ENCODE results near the gene NARF. TPM values are rescaled to one million over a fixed set of nuclear protein-coding genes. Genes with fewer than 3 reads are reported as not detected.

Gene NARF
- total and polyA plus RNA-seq, 4 donors: 34.4 to 162 (median 60.9) TPM

- no peak for DNase-seq
- H3K27ac ChIP-seq (ENCODE audit: low read depth in 1 of 2, low read length in 2 of 2): no peak overlapping the region
- ATAC-seq (ENCODE audit: low FRiP score): no peak
- H3K27me3 ChIP-seq (ENCODE audit: control insufficient read depth in 1 of 2, insufficient read depth in 2 of 2, low read length in 1 of 2): no peaks in the 10 kb centered on the region
- intact Hi-C loops (cut with DNase I): no loop called here
- peaks cover 0 to 9% of the 10 kb centered on the region in 2 donors for H3K36me3 ChIP-seq (ENCODE audit: control insufficient read depth in 1 of 2, insufficient read depth in 2 of 2, low read length in 1 of 2)
- H3K4me1 ChIP-seq (ENCODE audit: control insufficient read depth in 1 of 2, insufficient read depth in 2 of 2, low read length in 2 of 2): no peaks in the 10 kb centered on the region
- H3K9me3 ChIP-seq (ENCODE audit: control insufficient read depth, low read length): no peaks in the 10 kb centered on the region
- H3K4me3 ChIP-seq (ENCODE audit: low read length in 2 of 2): no peak overlapping the region
- WGBS, 2 donors: 88% methylated on average over 13 of the region's 13 CpGs
Observed at GRCh38 chr17:82486231-82487094, 27.9 kb downstream of the NARF start.

GRCh38 chr17:82487910-82488309 lies 29.4 kb downstream of the NARF start:
- intact Hi-C loops (cut with DNase I): loop anchor here in 1 of 2 donors (2.0 kb wide), 1 partner anchor 29 kb away; the partner anchor contains the start of gene NARF
- no peak for DNase-seq
- Histone ChIP-seq H3K4me1 (ENCODE audit: control insufficient read depth in 1 of 2, insufficient read depth in 2 of 2, low read length in 2 of 2) (no peaks in the 10 kb centered on the region), H3K36me3 (ENCODE audit: control insufficient read depth in 1 of 2, insufficient read depth in 2 of 2, low read length in 1 of 2) (peaks cover 0 to 9% of the 10 kb centered on the region in 2 donors), H3K9me3 (ENCODE audit: control insufficient read depth, low read length) (no peaks in the 10 kb centered on the region), H3K4me3 (ENCODE audit: low read length in 2 of 2) (no peak overlapping the region), H3K27ac (ENCODE audit: low read depth in 1 of 2, low read length in 2 of 2) (peak overlapping the region in 1 of 2 donors; percentile 47), H3K27me3 (ENCODE audit: control insufficient read depth in 1 of 2, insufficient read depth in 2 of 2, low read length in 1 of 2) (no peaks in the 10 kb centered on the region)
- WGBS, 2 donors: 56 to 62% methylated on average over 14 of the region's 14 CpGs
- ATAC-seq (ENCODE audit: low FRiP score): no peak

- Histone ChIP-seq H3K4me1 (ENCODE audit: control insufficient read depth in 1 of 2, insufficient read depth in 2 of 2, low read length in 2 of 2) (no peaks in the 10 kb centered on the region), H3K27ac (ENCODE audit: low read depth in 1 of 2, low read length in 2 of 2) (peak overlapping the region in 1 of 2 donors; percentile 99), H3K9me3 (ENCODE audit: control insufficient read depth, low read length) (no peaks in the 10 kb centered on the region), H3K36me3 (ENCODE audit: control insufficient read depth in 1 of 2, insufficient read depth in 2 of 2, low read length in 1 of 2) (peaks cover 0 to 6% of the 10 kb centered on the region in 2 donors), H3K27me3 (ENCODE audit: control insufficient read depth in 1 of 2, insufficient read depth in 2 of 2, low read length in 1 of 2) (no peaks in the 10 kb centered on the region), H3K4me3 (ENCODE audit: low read length in 2 of 2) (no peak overlapping the region)
- intact Hi-C loops (cut with DNase I): loop anchor here in 1 of 2 donors (2.0 kb wide), 1 partner anchor 30 kb away; the partner anchor contains the start of gene NARF
- WGBS, 2 donors: 7 to 13% methylated on average over 8 of the region's 8 CpGs
- ATAC-seq (ENCODE audit: low FRiP score) (peak; percentile 92), DNase-seq (peak; percentile 92 to 93)
Observed at GRCh38 chr17:82489117-82489516, 30.6 kb downstream of the NARF start.

- no peak overlapping the region for H3K4me3 ChIP-seq (ENCODE audit: low read length in 2 of 2)
- WGBS, 2 donors: 95 to 96% methylated on average over 21 of the region's 21 CpGs
- peaks cover 0 to 6% of the 10 kb centered on the region in 2 donors for H3K36me3 ChIP-seq (ENCODE audit: control insufficient read depth in 1 of 2, insufficient read depth in 2 of 2, low read length in 1 of 2)
- no peaks in the 10 kb centered on the region for H3K27me3 ChIP-seq (ENCODE audit: control insufficient read depth in 1 of 2, insufficient read depth in 2 of 2, low read length in 1 of 2)
- no peaks in the 10 kb centered on the region for H3K4me1 ChIP-seq (ENCODE audit: control insufficient read depth in 1 of 2, insufficient read depth in 2 of 2, low read length in 2 of 2)
- DNase-seq: no peak
- H3K27ac ChIP-seq (ENCODE audit: low read depth in 1 of 2, low read length in 2 of 2): peak overlapping the region in 1 of 2 donors; percentile 34
- no peak for ATAC-seq (ENCODE audit: low FRiP score)
- H3K9me3 ChIP-seq (ENCODE audit: control insufficient read depth, low read length): no peaks in the 10 kb centered on the region
- intact Hi-C loops (cut with DNase I): loop anchor here in 1 of 2 donors (2.0 to 5.0 kb wide), 3 partner anchors 31 to 138 kb away; partner anchors contain the start of gene NARF
Observed at GRCh38 chr17:82489851-82490511, 31.4 kb downstream of the NARF start.

GRCh38 chr17:82490512-82491195 lies 32.1 kb downstream of the NARF start:
- Histone ChIP-seq H3K9me3 (ENCODE audit: control insufficient read depth, low read length) (no peaks in the 10 kb centered on the region), H3K4me1 (ENCODE audit: control insufficient read depth in 1 of 2, insufficient read depth in 2 of 2, low read length in 2 of 2) (no peaks in the 10 kb centered on the region), H3K36me3 (ENCODE audit: control insufficient read depth in 1 of 2, insufficient read depth in 2 of 2, low read length in 1 of 2) (peaks cover 0 to 3% of the 10 kb centered on the region in 2 donors), H3K27ac (ENCODE audit: low read depth in 1 of 2, low read length in 2 of 2) (peak overlapping the region in 1 of 2 donors; percentile 15), H3K27me3 (ENCODE audit: control insufficient read depth in 1 of 2, insufficient read depth in 2 of 2, low read length in 1 of 2) (no peaks in the 10 kb centered on the region), H3K4me3 (ENCODE audit: low read length in 2 of 2) (no peak overlapping the region)
- DNase-seq: no peak
- no peak for ATAC-seq (ENCODE audit: low FRiP score)
- WGBS, 2 donors: 89 to 94% methylated on average over 25 of the region's 25 CpGs
- intact Hi-C loops (cut with DNase I): loop anchor here in 1 of 2 donors (5.0 kb wide), 2 partner anchors 62 to 138 kb away; no protein-coding TSS in a partner anchor

GRCh38 chr17:82491196-82491530 lies 32.6 kb downstream of the NARF start:
- intact Hi-C loops (cut with DNase I): loop anchor here in 1 of 2 donors (5.0 kb wide), 2 partner anchors 61 to 139 kb away; no protein-coding TSS in a partner anchor
- no peak for DNase-seq

GRCh38 chr17:82491533-82491932 lies 33.0 kb downstream of the NARF start:
- Histone ChIP-seq H3K9me3 (ENCODE audit: control insufficient read depth, low read length) (no peaks in the 10 kb centered on the region), H3K4me1 (ENCODE audit: control insufficient read depth in 1 of 2, insufficient read depth in 2 of 2, low read length in 2 of 2) (no peaks in the 10 kb centered on the region), H3K36me3 (ENCODE audit: control insufficient read depth in 1 of 2, insufficient read depth in 2 of 2, low read length in 1 of 2) (peaks cover 0 to 2% of the 10 kb centered on the region in 2 donors), H3K4me3 (ENCODE audit: low read length in 2 of 2) (no peak overlapping the region), H3K27me3 (ENCODE audit: control insufficient read depth in 1 of 2, insufficient read depth in 2 of 2, low read length in 1 of 2) (no peaks in the 10 kb centered on the region), H3K27ac (ENCODE audit: low read depth in 1 of 2, low read length in 2 of 2) (no peak overlapping the region)
- no peak for DNase-seq
- intact Hi-C loops (cut with DNase I): loop anchor here in 1 of 2 donors (5.0 kb wide), 2 partner anchors 61 to 139 kb away; no protein-coding TSS in a partner anchor
- no peak for ATAC-seq (ENCODE audit: low FRiP score)
- WGBS, 2 donors: 89 to 96% methylated on average over 15 of the region's 15 CpGs

More at GRCh38 chr17:82491196-82491530, 32.6 kb downstream of the NARF start:
- no peaks in the 10 kb centered on the region for H3K4me1 ChIP-seq (ENCODE audit: control insufficient read depth in 1 of 2, insufficient read depth in 2 of 2, low read length in 2 of 2)
- no peaks in the 10 kb centered on the region for H3K27me3 ChIP-seq (ENCODE audit: control insufficient read depth in 1 of 2, insufficient read depth in 2 of 2, low read length in 1 of 2)
- peak overlapping the region in 1 of 2 donors; percentile 1 for H3K27ac ChIP-seq (ENCODE audit: low read depth in 1 of 2, low read length in 2 of 2)
- H3K9me3 ChIP-seq (ENCODE audit: control insufficient read depth, low read length): no peaks in the 10 kb centered on the region
- ATAC-seq (ENCODE audit: low FRiP score): no peak
- no peak overlapping the region for H3K4me3 ChIP-seq (ENCODE audit: low read length in 2 of 2)
- peaks cover 0 to 2% of the 10 kb centered on the region in 2 donors for H3K36me3 ChIP-seq (ENCODE audit: control insufficient read depth in 1 of 2, insufficient read depth in 2 of 2, low read length in 1 of 2)
- 93 to 94% methylated on average over 10 of the region's 10 CpGs for WGBS, 2 donors

GRCh38 chr17:82492643-82493225 lies 34.2 kb downstream of the NARF start:
- DNase-seq: peak in 1 of 2 donors; percentile 86
- peaks cover 0 to 2% of the 10 kb centered on the region in 2 donors for H3K36me3 ChIP-seq (ENCODE audit: control insufficient read depth in 1 of 2, insufficient read depth in 2 of 2, low read length in 1 of 2)
- H3K27me3 ChIP-seq (ENCODE audit: control insufficient read depth in 1 of 2, insufficient read depth in 2 of 2, low read length in 1 of 2): no peaks in the 10 kb centered on the region
- intact Hi-C loops (cut with DNase I): loop anchor here in 1 of 2 donors (5.0 kb wide), 2 partner anchors 60 to 140 kb away; no protein-coding TSS in a partner anchor
- no peaks in the 10 kb centered on the region for H3K9me3 ChIP-seq (ENCODE audit: control insufficient read depth, low read length)
- no peaks in the 10 kb centered on the region for H3K4me1 ChIP-seq (ENCODE audit: control insufficient read depth in 1 of 2, insufficient read depth in 2 of 2, low read length in 2 of 2)
- 20 to 31% methylated on average over 13 of the region's 13 CpGs for WGBS, 2 donors
- H3K27ac ChIP-seq (ENCODE audit: low read depth in 1 of 2, low read length in 2 of 2): peak overlapping the region in 1 of 2 donors; percentile 71
- no peak overlapping the region for H3K4me3 ChIP-seq (ENCODE audit: low read length in 2 of 2)
- ATAC-seq (ENCODE audit: low FRiP score): no peak
